Progenitor cell of endocrine pancreas (in vitro differentiated cells): ENCODE data around the gene APBA1. TPM values are rescaled to one million over a fixed set of nuclear protein-coding genes. Genes with fewer than 3 reads are reported as not detected.

Experiments
- DNase-seq: peaks from one replicate; pipeline ENCODE4 v3.0.0; 2021; ENCODE audit warnings: low spot score; ENCODE audit not compliant: unreplicated experiment
- H3K27ac Mint-ChIP-seq: 2 replicates; pipeline ENCODE4 v1.8.0; 2021; ENCODE audit warnings: mild to moderate bottlenecking, moderate library complexity, mixed read lengths
- H3K27me3 Mint-ChIP-seq: 2 replicates; pipeline ENCODE4 v1.8.0; 2021; ENCODE audit warnings: mixed read lengths
- H3K36me3 Mint-ChIP-seq: 2 replicates; pipeline ENCODE4 v1.8.0; 2022; ENCODE audit warnings: mixed read lengths; ENCODE audit not compliant: insufficient read depth
- H3K4me1 Mint-ChIP-seq: 2 replicates; pipeline ENCODE4 v1.8.0; 2021; ENCODE audit warnings: low read depth, mixed read lengths
- H3K4me3 Mint-ChIP-seq: 2 replicates; pipeline ENCODE4 v1.8.0; 2021; ENCODE audit warnings: low read depth, mild to moderate bottlenecking, moderate library complexity, mixed read lengths
- H3K9me3 Mint-ChIP-seq: 2 replicates; pipeline ENCODE4 v1.8.0; 2021; ENCODE audit warnings: low read depth, mixed read lengths
- total RNA-seq: library from RNA; stranded (reverse); gene quantifications from 2 replicates; pipeline ENCODE4 v1.2.1, GENCODE V29; 2021
- TF ChIP-seq, protein P1 (sequence below): fragments of 200-600 bp; sonication (generic); IDR thresholded peaks from one replicate; pipeline ENCODE4 v1.5.0; 2021; ENCODE audit warnings: antibody characterized with exemption, mild to moderate bottlenecking; ENCODE audit not compliant: unreplicated experiment

The APBA1 gene
- total RNA-seq, 1 donor from 2014 or later, result 1.8 TPM

DNA sequence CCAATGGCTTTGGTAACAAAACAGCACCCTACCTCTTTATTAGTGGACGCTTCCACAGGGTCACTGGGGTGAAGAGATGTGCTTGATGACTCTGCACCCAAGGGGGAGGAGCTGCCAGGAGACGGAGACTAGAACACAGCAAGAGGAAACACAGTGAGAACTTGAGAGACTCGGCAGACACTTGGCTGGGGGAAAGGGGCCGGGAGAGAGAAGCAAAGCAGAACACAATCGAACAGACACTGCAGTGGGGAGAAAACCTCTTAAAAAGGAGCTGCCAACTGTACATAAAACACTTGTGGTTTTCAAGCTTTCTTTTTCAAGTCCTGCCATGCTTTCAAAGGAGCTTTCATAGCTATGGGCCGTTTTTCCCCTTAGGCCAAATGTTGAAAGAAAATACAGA, 196.2 kb downstream of the APBA1 start:
- Mint-ChIP-seq H3K4me1 (peaks cover 1% of the 10 kb centered on the region), H3K36me3 (no peaks in the 10 kb centered on the region), H3K27me3 (no peaks in the 10 kb centered on the region), H3K27ac (no peak overlapping the region), H3K4me3 (no peak overlapping the region), H3K9me3 (no peaks in the 10 kb centered on the region)
- TF ChIP-seq, protein P1, sequence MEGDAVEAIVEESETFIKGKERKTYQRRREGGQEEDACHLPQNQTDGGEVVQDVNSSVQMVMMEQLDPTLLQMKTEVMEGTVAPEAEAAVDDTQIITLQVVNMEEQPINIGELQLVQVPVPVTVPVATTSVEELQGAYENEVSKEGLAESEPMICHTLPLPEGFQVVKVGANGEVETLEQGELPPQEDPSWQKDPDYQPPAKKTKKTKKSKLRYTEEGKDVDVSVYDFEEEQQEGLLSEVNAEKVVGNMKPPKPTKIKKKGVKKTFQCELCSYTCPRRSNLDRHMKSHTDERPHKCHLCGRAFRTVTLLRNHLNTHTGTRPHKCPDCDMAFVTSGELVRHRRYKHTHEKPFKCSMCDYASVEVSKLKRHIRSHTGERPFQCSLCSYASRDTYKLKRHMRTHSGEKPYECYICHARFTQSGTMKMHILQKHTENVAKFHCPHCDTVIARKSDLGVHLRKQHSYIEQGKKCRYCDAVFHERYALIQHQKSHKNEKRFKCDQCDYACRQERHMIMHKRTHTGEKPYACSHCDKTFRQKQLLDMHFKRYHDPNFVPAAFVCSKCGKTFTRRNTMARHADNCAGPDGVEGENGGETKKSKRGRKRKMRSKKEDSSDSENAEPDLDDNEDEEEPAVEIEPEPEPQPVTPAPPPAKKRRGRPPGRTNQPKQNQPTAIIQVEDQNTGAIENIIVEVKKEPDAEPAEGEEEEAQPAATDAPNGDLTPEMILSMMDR, result no peak
- DNase-seq, result no peak

DNA sequence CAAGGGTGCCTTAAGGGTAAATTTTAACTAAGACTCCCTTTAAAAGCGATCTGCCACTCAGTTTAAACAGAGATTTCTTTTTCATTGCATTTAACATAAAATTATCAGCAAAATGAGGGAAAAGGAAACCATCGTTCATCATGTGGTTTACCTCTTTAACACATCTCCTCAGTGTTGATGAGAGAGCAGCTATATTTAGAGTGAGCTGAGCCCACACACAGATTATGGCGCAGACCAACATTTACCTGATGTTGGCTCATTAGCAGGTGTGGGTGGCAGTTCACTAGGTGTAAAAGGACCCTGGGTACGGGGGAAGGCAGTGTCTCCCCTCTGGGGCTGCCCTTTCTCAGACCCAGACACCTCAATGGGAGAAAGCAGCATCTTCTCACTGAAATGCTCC, 197.3 kb downstream of the APBA1 start:
- no peak overlapping the region for H3K4me3 Mint-ChIP-seq
- no peak overlapping the region for H3K27ac Mint-ChIP-seq
- no peaks in the 10 kb centered on the region for H3K36me3 Mint-ChIP-seq
- H3K4me1 Mint-ChIP-seq, result peaks cover 4% of the 10 kb centered on the region
- TF ChIP-seq, protein P1, result no peak
- no peaks in the 10 kb centered on the region for H3K27me3 Mint-ChIP-seq
- no peaks in the 10 kb centered on the region for H3K9me3 Mint-ChIP-seq
- no peak for DNase-seq

DNA sequence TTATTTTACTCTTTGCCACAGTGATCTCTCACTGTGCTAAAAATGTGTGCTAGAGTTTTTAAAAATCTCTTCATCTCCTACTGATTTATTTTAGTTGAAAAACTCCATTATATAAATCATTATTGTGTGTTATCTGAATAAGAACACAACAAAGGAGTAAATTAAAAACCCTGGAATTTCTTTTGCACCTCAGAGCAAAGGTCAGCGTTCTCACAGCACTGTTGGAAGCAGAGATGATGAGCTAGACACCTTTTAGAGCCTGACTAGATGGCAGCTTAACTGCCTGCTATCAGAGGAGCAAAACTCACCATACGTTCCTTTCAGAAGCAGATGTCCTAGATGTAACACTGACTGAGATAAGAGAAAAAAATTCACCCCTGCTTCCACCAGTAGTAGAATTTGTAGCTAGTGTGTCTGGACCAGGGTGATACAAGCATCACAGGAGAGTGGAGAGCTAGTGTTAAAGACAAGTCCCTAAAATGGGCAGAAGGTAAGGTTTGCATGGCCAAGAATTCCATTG, 200.0 kb downstream of the APBA1 start:
- no peak for DNase-seq
- Mint-ChIP-seq H3K27me3 (no peaks in the 10 kb centered on the region), H3K27ac (no peak overlapping the region), H3K9me3 (no peaks in the 10 kb centered on the region), H3K4me3 (no peak overlapping the region), H3K4me1 (peaks cover 4% of the 10 kb centered on the region), H3K36me3 (no peaks in the 10 kb centered on the region)
- TF ChIP-seq, protein P1, result no peak

DNA sequence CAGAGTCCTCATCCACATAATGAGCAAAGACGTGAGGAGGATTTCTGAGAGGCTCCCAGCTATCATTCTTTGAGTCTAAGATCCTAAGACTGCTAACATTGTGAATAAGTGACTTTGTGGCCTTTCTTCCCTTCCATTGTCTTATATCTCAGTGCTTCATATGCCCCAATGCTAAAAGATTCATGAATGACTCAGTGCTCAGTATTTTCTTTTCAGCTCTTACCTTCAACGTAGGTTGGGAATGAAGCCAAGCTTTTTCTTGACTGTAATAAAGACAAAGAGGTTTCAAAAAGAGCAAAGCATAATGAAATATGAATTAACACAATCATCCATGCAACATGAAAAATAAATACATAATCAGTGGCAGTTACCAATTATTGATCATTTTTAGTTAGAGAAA, 200.7 kb downstream of the APBA1 start:
- peaks cover 4% of the 10 kb centered on the region for H3K4me1 Mint-ChIP-seq
- no peaks in the 10 kb centered on the region for H3K36me3 Mint-ChIP-seq
- DNase-seq, result no peak
- no peak overlapping the region for H3K27ac Mint-ChIP-seq
- TF ChIP-seq, protein P1, result no peak
- no peak overlapping the region for H3K4me3 Mint-ChIP-seq
- no peaks in the 10 kb centered on the region for H3K9me3 Mint-ChIP-seq
- no peaks in the 10 kb centered on the region for H3K27me3 Mint-ChIP-seq

DNA sequence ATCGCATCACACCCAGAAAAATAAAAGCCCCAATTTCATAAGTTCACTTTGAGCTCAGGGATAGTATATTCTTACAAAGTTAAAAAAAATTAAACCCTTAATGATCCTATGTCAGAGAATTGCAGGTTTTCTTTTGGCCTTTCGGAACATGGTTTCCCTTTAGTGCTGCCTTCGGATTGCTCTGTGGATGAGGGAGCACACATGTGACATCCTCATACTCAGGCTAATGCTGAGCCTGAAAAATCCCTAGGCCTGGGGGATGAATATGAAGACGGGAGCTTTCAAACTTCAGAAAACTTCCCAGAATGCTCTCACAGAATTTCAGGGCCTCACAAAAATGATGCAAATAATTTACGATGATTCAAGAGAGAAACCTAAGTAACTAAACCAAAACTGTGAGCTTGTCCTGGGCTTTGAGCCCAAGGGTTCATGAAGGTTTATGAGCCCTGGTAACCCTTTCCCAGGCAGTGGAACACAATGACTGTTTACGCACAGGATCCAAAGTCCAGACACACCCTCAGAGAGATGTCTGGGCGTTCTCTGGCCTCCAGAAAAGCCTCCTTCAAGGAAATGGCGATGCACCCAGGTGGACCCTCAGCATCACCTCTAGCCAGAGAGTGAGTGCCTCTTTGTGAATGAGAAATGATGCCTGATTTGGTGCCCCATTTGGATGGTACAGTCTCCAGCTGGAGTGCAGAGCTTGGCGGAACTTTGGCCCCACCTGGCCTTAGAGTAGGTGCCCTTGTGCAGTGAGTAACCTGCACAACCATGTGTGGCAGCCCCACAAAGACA, 201.8 kb downstream of the APBA1 start:
- TF ChIP-seq, protein P1, result no peak
- no peak for DNase-seq
- Mint-ChIP-seq H3K9me3 (no peaks in the 10 kb centered on the region), H3K4me3 (no peak overlapping the region), H3K27me3 (peaks cover under 1% of the 10 kb centered on the region), H3K27ac (no peak overlapping the region), H3K4me1 (peaks cover 4% of the 10 kb centered on the region), H3K36me3 (no peaks in the 10 kb centered on the region)
